ENCODE measurements around the gene CCDC127. TPM values are rescaled to one million over a fixed set of nuclear protein-coding genes. Genes with fewer than 3 reads are reported as not detected.
"Not testable (repeated sequence)": the region's sequence is repeated elsewhere in the genome, so short reads cannot be mapped to it uniquely, and the experiment has no call there.

CCDC127 gene
- total RNA-seq, 4 donors from 2014 or later = 1.2 to 4.9 (median 4.8) TPM

DNA sequence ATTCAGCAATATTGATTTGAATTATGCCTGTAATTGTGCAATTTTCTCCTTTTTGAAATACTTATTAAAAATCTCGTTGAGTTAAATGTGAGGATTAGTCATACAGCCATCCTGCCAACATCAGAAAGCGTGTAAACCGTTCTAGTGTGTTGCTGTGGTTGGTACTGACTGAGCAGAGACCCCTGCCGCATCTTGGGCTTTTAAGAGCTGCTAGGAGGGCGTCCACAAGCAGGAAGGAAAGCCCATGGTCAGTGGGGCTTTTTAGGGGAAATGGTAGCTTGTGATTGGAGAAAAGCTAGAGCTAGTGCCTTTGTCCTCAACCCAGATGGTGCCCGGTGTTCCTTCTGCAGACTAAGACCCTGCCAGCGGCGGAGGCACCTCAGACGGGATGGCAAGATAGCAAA is 1.5 kb upstream of the CCDC127 start:
- no peak for DNase-seq
- TF ChIP-seq, protein P1, sequence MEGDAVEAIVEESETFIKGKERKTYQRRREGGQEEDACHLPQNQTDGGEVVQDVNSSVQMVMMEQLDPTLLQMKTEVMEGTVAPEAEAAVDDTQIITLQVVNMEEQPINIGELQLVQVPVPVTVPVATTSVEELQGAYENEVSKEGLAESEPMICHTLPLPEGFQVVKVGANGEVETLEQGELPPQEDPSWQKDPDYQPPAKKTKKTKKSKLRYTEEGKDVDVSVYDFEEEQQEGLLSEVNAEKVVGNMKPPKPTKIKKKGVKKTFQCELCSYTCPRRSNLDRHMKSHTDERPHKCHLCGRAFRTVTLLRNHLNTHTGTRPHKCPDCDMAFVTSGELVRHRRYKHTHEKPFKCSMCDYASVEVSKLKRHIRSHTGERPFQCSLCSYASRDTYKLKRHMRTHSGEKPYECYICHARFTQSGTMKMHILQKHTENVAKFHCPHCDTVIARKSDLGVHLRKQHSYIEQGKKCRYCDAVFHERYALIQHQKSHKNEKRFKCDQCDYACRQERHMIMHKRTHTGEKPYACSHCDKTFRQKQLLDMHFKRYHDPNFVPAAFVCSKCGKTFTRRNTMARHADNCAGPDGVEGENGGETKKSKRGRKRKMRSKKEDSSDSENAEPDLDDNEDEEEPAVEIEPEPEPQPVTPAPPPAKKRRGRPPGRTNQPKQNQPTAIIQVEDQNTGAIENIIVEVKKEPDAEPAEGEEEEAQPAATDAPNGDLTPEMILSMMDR (IDR thresholded peaks at IDR 0.05) = no peak
- no peak for TF ChIP-seq POLR2AphosphoS5 (IDR thresholded peaks at IDR 0.05)
- TF ChIP-seq EP300 (IDR thresholded peaks at IDR 0.05; ENCODE audit: low read depth) = no peak
- TF ChIP-seq POLR2A (IDR thresholded peaks at IDR 0.05) = no peak
- peaks cover 0 to 48% (median 17%) of the 10 kb centered on the region in 4 donors for H3K4me1 ChIP-seq

GRCh38 chr5:218457-219291 is 721 bp upstream of the CCDC127 start:
- peak; percentile 50 for DNase-seq
- Histone ChIP-seq H3K4me1 (peaks cover 0 to 48% (median 17%) of the 10 kb centered on the region in 4 donors), H3K9me3 (no peaks in the 10 kb centered on the region), H3K4me3 (peak overlapping the region; percentile 89 to 99 (median 96)), H3K36me3 (no peaks in the 10 kb centered on the region), H3K27ac (peak overlapping the region; percentile 91 to 97 (median 96)), H3K27me3 (no peaks in the 10 kb centered on the region)
- intact Hi-C loops (cut with DNase I; ENCODE audit: low total_unique reads) = no loop called here
- TF ChIP-seq EP300 (IDR thresholded peaks at IDR 0.05; ENCODE audit: low read depth) (no peak), POLR2AphosphoS5 (IDR thresholded peaks at IDR 0.05) (peak in 1 of 3 donors; percentile 6)
- in situ Hi-C loops (cut with MboI; ENCODE audit: low pct_ligation_motif_present in 1 of 4, low pct_unique_long_range_greater_than_20kb in 1 of 4, low sequenced_read_pairs in 3 of 4) = no loop called here
- WGBS, 2 donors (ENCODE audit: low coverage in 1 of 2) = 0% methylated on average over 1 to 16 of the region's 73 CpGs

More for the DNA sequence above, 1.5 kb upstream of the CCDC127 start:
- intact Hi-C loops (cut with DNase I; ENCODE audit: low total_unique reads) (no loop called here), in situ Hi-C loops (cut with MboI; ENCODE audit: low pct_ligation_motif_present in 1 of 4, low pct_unique_long_range_greater_than_20kb in 1 of 4, low sequenced_read_pairs in 3 of 4) (no loop called here)
- Histone ChIP-seq H3K36me3 (peaks cover 0 to 6% (median 3%) of the 10 kb centered on the region in 4 donors), H3K9me3 (no peaks in the 10 kb centered on the region), H3K4me3 (peak overlapping the region; percentile 89 to 99 (median 96)), H3K27me3 (no peaks in the 10 kb centered on the region), H3K27ac (peak overlapping the region; percentile 91 to 97 (median 96))
- 0 to 13% methylated on average over 3 to 9 of the region's 9 CpGs for WGBS, 2 donors (ENCODE audit: low coverage in 1 of 2)

GRCh38 chr5:216076-216475 is 1.9 kb downstream of the CCDC127 start:
- H3K27ac ChIP-seq; in situ Hi-C loops (cut with MboI; ENCODE audit: low pct_ligation_motif_present in 1 of 4, low pct_unique_long_range_greater_than_20kb in 1 of 4, low sequenced_read_pairs in 3 of 4); DNase-seq; H3K4me3 ChIP-seq; H3K9me3 ChIP-seq; H3K27me3 ChIP-seq; H3K36me3 ChIP-seq; intact Hi-C loops (cut with DNase I; ENCODE audit: low total_unique reads): not testable (repeated sequence)
- WGBS, 2 donors (ENCODE audit: low coverage in 1 of 2) = 80 to 83% methylated on average over 7 to 9 of the region's 10 CpGs
- peaks cover 0 to 36% (median 9%) of the 10 kb centered on the region in 4 donors for H3K4me1 ChIP-seq

- in situ Hi-C loops (cut with MboI; ENCODE audit: low pct_ligation_motif_present in 1 of 4, low pct_unique_long_range_greater_than_20kb in 1 of 4, low sequenced_read_pairs in 3 of 4); H3K27ac ChIP-seq; H3K27me3 ChIP-seq; H3K36me3 ChIP-seq; DNase-seq; H3K4me3 ChIP-seq; H3K9me3 ChIP-seq; intact Hi-C loops (cut with DNase I; ENCODE audit: low total_unique reads): not testable (repeated sequence)
- WGBS, 2 donors (ENCODE audit: low coverage in 1 of 2) = 80 to 81% methylated on average over 1 to 2 of the region's 2 CpGs
- H3K4me1 ChIP-seq = peaks cover 0 to 28% (median 6%) of the 10 kb centered on the region in 4 donors
Measured at GRCh38 chr5:215256-215655, 2.7 kb downstream of the CCDC127 start.

GRCh38 chr5:213803-214395 is 4.1 kb downstream of the CCDC127 start:
- H3K36me3 ChIP-seq = no peaks in the 10 kb centered on the region
- H3K9me3 ChIP-seq = no peaks in the 10 kb centered on the region
- intact Hi-C loops (cut with DNase I; ENCODE audit: low total_unique reads) = no loop called here
- WGBS, 2 donors (ENCODE audit: low coverage in 1 of 2) = 80 to 81% methylated on average over 6 to 12 of the region's 12 CpGs
- no peak overlapping the region for H3K4me3 ChIP-seq
- in situ Hi-C loops (cut with MboI; ENCODE audit: low pct_ligation_motif_present in 1 of 4, low pct_unique_long_range_greater_than_20kb in 1 of 4, low sequenced_read_pairs in 3 of 4) = no loop called here
- H3K4me1 ChIP-seq = peaks cover 0 to 24% (median 0%) of the 10 kb centered on the region in 4 donors
- H3K27ac ChIP-seq = no peak overlapping the region
- no peak for DNase-seq
- TF ChIP-seq, protein P1 (IDR thresholded peaks at IDR 0.05) = no peak
- TF ChIP-seq POLR2AphosphoS5 (IDR thresholded peaks at IDR 0.05) (no peak), POLR2A (IDR thresholded peaks at IDR 0.05) (no peak), EP300 (IDR thresholded peaks at IDR 0.05; ENCODE audit: low read depth) (no peak)
- H3K27me3 ChIP-seq = no peaks in the 10 kb centered on the region
